GM19193 (cell line): ENCODE results near the gene PDLIM1.

ENCODE experiments used
- POLR2A ChIP-seq: IDR thresholded peaks from 4 replicates; pipeline ENCODE4 v1.6.1; 2011; ENCODE audit not compliant: insufficient read depth, insufficient read length; ENCODE audit errors: extremely low read depth

The PDLIM1 gene

GRCh38 chr10:95264227-95265051, 26.4 kb downstream of the PDLIM1 start:
- TF ChIP-seq POLR2A: no peak

GRCh38 chr10:95263864-95264226, 27.0 kb downstream of the PDLIM1 start:
- TF ChIP-seq POLR2A: no peak

GRCh38 chr10:95262763-95263518, 27.9 kb downstream of the PDLIM1 start:
- no peak for TF ChIP-seq POLR2A

- TF ChIP-seq POLR2A: no peak
Observed at GRCh38 chr10:95261926-95262325, 28.9 kb downstream of the PDLIM1 start.

GRCh38 chr10:95260909-95261552, 29.8 kb downstream of the PDLIM1 start:
- TF ChIP-seq POLR2A: no peak

GRCh38 chr10:95260397-95260881, 30.4 kb downstream of the PDLIM1 start:
- no peak for TF ChIP-seq POLR2A

GRCh38 chr10:95257849-95258248, 33.0 kb downstream of the PDLIM1 start:
- TF ChIP-seq POLR2A: no peak

GRCh38 chr10:95256268-95256667, 34.5 kb downstream of the PDLIM1 start:
- TF ChIP-seq POLR2A: no peak

- no peak for TF ChIP-seq POLR2A
Observed at GRCh38 chr10:95254629-95255028, 36.2 kb downstream of the PDLIM1 start.

- TF ChIP-seq POLR2A: no peak
Observed at GRCh38 chr10:95253686-95254085, 37.1 kb downstream of the PDLIM1 start.

GRCh38 chr10:95253007-95253406, 37.8 kb downstream of the PDLIM1 start:
- no peak for TF ChIP-seq POLR2A

- TF ChIP-seq POLR2A: no peak
Observed at GRCh38 chr10:95250856-95251255, 39.9 kb downstream of the PDLIM1 start.

GRCh38 chr10:95249467-95249866, 41.3 kb downstream of the PDLIM1 start:
- TF ChIP-seq POLR2A: no peak

GRCh38 chr10:95248989-95249388, 41.8 kb downstream of the PDLIM1 start:
- no peak for TF ChIP-seq POLR2A

GRCh38 chr10:95247881-95248583, 42.8 kb downstream of the PDLIM1 start:
- no peak for TF ChIP-seq POLR2A
